ENCODE measurements around the gene TTLL8. TPM values are rescaled to one million over a fixed set of nuclear protein-coding genes. Genes with fewer than 3 reads are reported as not detected.

Gene TTLL8
- total RNA-seq, 1 experiment from 2014 or later, result not detected

GRCh38 chr22:50017701-50018224, 40.3 kb downstream of the TTLL8 start:
- no peak for ATAC-seq
- H3K9me3 ChIP-seq (ENCODE audit: control insufficient read depth, insufficient read depth, low read depth, low read length), result no peaks in the 10 kb centered on the region
- ChIA-PET CTCF (no interaction called here), POLR2A (no interaction called here)
- in situ Hi-C loops (cut with HindIII; ENCODE audit: low pct_unique_long_range_greater_than_20kb, low sequenced_read_pairs) (no loop called here), intact Hi-C loops (cut with micrococcal nuclease; ENCODE audit: unreplicated experiment) (no loop called here)
- H3K27ac ChIP-seq (ENCODE audit: low read length), result no peak overlapping the region
- no peak overlapping the region for H3K4me3 ChIP-seq (ENCODE audit: low read depth in 2 of 2, low read length in 2 of 2)
- no peaks in the 10 kb centered on the region for H3K27me3 ChIP-seq (ENCODE audit: control insufficient read depth, insufficient read depth, low read length)
- BruUV-seq (replicated peaks), result no TSS peak
- peaks cover 13% of the 10 kb centered on the region for H3K4me1 ChIP-seq (ENCODE audit: control insufficient read depth, insufficient read depth, low read length)
- no peaks in the 10 kb centered on the region for H3K36me3 ChIP-seq (ENCODE audit: control insufficient read depth, insufficient read depth, low read length)
- TF ChIP-seq TCF7L2 (IDR thresholded peaks at IDR 0.05; ENCODE audit: low read depth, low read length), result no peak
- TF ChIP-seq SIN3A (IDR thresholded peaks at IDR 0.05; ENCODE audit: borderline replicate concordance, insufficient read depth, low read depth, low read length), result no peak
- TF ChIP-seq REST (IDR thresholded peaks at IDR 0.05; ENCODE audit: insufficient read depth in 1 of 2, low read depth in 2 of 2, low read length in 1 of 2), result no peak
- TF ChIP-seq POLR2AphosphoS5 (IDR thresholded peaks at IDR 0.05; ENCODE audit: low read depth, low read length), result no peak
- no peak for TF ChIP-seq CTCF (IDR thresholded peaks at IDR 0.05)
- no peak for DNase-seq (ENCODE audit: low read depth, low spot score)

GRCh38 chr22:50016988-50017700, 41.0 kb downstream of the TTLL8 start:
- TF ChIP-seq TCF7L2 (IDR thresholded peaks at IDR 0.05; ENCODE audit: low read depth, low read length), result no peak
- TF ChIP-seq POLR2AphosphoS5 (IDR thresholded peaks at IDR 0.05; ENCODE audit: low read depth, low read length), result no peak
- no peak for TF ChIP-seq SIN3A (IDR thresholded peaks at IDR 0.05; ENCODE audit: borderline replicate concordance, insufficient read depth, low read depth, low read length)
- BruUV-seq (replicated peaks), result no TSS peak
- H3K27ac ChIP-seq (ENCODE audit: low read length), result no peak overlapping the region
- no peak overlapping the region for H3K4me3 ChIP-seq (ENCODE audit: low read depth in 2 of 2, low read length in 2 of 2)
- DNase-seq (ENCODE audit: low read depth, low spot score) (no peak), ATAC-seq (peak; percentile 6; the same call in 1 of the 2 replicates)
- POLR2A ChIA-PET, result no interaction called here
- CTCF ChIA-PET, result no interaction called here
- H3K27me3 ChIP-seq (ENCODE audit: control insufficient read depth, insufficient read depth, low read length), result no peaks in the 10 kb centered on the region
- in situ Hi-C loops (cut with HindIII; ENCODE audit: low pct_unique_long_range_greater_than_20kb, low sequenced_read_pairs), result no loop called here
- H3K36me3 ChIP-seq (ENCODE audit: control insufficient read depth, insufficient read depth, low read length), result no peaks in the 10 kb centered on the region
- peaks cover 18% of the 10 kb centered on the region for H3K4me1 ChIP-seq (ENCODE audit: control insufficient read depth, insufficient read depth, low read length)
- intact Hi-C loops (cut with micrococcal nuclease; ENCODE audit: unreplicated experiment), result no loop called here
- H3K9me3 ChIP-seq (ENCODE audit: control insufficient read depth, insufficient read depth, low read depth, low read length), result no peaks in the 10 kb centered on the region

Measured in Panc1 (cell line).